Aorta (tissue), 5 donors: ENCODE data around the gene RUNX1. TPM values are rescaled to one million over a fixed set of nuclear protein-coding genes. Genes with fewer than 3 reads are reported as not detected.

Experiments used
- ATAC-seq: fragments of 200-7000 bp; cut with Tn5 transposase; one replicate; pipeline ENCODE4 v1.9.1; 2022; ENCODE audit warnings: moderate library complexity; ENCODE audit not compliant: low FRiP score
- DNase-seq, 2 donors: peaks; one replicate each; pipeline ENCODE4 v3.0.0-alpha.2; 2020
- H3K27ac ChIP-seq, 2 donors: one replicate each; pipeline ENCODE4 v1.5.1; 2013; ENCODE audit warnings: low read length in 2 of 2, mild to moderate bottlenecking in 2 of 2, moderate library complexity in 2 of 2, control low read depth in 1 of 2, inconsistent platforms in 1 of 2, low read depth in 1 of 2
- H3K27me3 ChIP-seq, 2 donors: one replicate each; pipeline ENCODE4 v1.6.1; 2013; ENCODE audit warnings: control low read depth in 1 of 2, low read length in 1 of 2, mild to moderate bottlenecking in 1 of 2, moderate library complexity in 1 of 2; ENCODE audit not compliant: insufficient read depth in 2 of 2, control insufficient read depth in 1 of 2
- H3K36me3 ChIP-seq, 2 donors: one replicate each; pipeline ENCODE4 v1.6.1; 2013; ENCODE audit warnings: control low read depth in 1 of 2, low read length in 1 of 2, mild to moderate bottlenecking in 1 of 2; ENCODE audit not compliant: insufficient read depth in 2 of 2, control insufficient read depth in 1 of 2
- H3K4me1 ChIP-seq, 2 donors: one replicate each; pipeline ENCODE4 v1.6.1; 2013; ENCODE audit warnings: low read length in 2 of 2, control low read depth in 1 of 2, mild to moderate bottlenecking in 1 of 2, moderate library complexity in 1 of 2; ENCODE audit not compliant: insufficient read depth in 2 of 2, control insufficient read depth in 1 of 2
- H3K4me3 ChIP-seq, 2 donors: one replicate each; pipeline ENCODE4 v1.5.1; 2013; ENCODE audit warnings: low read length in 2 of 2, control low read depth in 1 of 2, mild to moderate bottlenecking in 1 of 2
- H3K9me3 ChIP-seq: one replicate; pipeline ENCODE4 v1.6.1; 2013; ENCODE audit warnings: mild to moderate bottlenecking, low read length; ENCODE audit not compliant: control insufficient read depth
- WGBS, 2 donors: extraction: QIAGEN DNeasy Blood & Tissue Kit; methylation state at CpG; one replicate each; pipeline ENCODE4 v1.1.7; 2013; 5-methylcytosine and 5-hydroxymethylcytosine counted together
- intact Hi-C, 2 donors: fragments of 100-400 bp; cut with DNase I; formaldehyde crosslinking; loops; one replicate each; pipeline versions ENCODE4 v1.14.2 to v1.15.0; 2022
- polyA plus RNA-seq, 2 donors: library from polyadenylated mRNA; stranded (reverse); fragments of 200-250 nt; gene quantifications; one replicate each; pipeline ENCODE4 v1.2.3, GENCODE V29; 2013
- total RNA-seq, 2 donors: library from RNA; stranded (reverse); fragmentation: NEBNext Ultra II Directional; extraction: Animal tissue kit (Norgen Biotek cat#: 25700); gene quantifications; one replicate each; pipeline ENCODE4 v1.2.1, GENCODE V29; 2021
- donor health status: healthy with polysubstance abuse.
- donor health status: Bipolar disorder and iron deficiency.
- donor health status: DM: no; HTN: no; CAD: no.
- donor health status: DM: no; HTN: no; CAD: no.
- donor health status: DM: yes; HTN: yes; CAD: no.

RUNX1 gene
- total and polyA plus RNA-seq, 4 donors: 2.9 to 128 (median 31.6) TPM

DNA sequence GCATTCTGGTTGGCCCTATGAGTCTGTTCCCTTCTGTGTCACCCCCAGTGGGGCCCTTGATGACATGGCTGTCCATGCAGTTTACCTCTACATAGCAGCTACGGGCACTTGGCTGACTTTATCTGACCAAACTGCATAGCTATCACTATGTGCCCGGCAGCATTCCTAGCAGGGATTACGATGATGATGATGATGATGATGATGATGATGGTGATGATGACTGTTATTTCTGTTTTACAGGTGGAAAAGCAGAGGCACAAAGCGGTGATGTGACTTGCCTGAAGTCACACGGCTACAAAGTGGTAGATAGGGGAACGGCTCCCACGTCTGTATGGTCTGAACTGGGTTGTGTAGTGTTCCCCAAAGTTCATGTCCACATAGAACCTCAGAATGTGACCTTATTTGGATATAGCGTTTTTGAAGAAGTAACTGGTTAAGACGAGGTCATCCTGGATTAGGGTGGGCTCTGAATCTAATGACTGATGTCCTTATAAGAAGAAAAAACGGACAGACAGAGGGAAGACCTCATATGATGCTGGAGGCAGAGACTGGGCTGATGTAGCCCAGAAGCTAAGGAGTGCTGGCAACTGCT, 57.6 kb downstream of the RUNX1 start:
- H3K36me3 ChIP-seq: no peaks in the 10 kb centered on the region
- no peak overlapping the region for H3K4me3 ChIP-seq
- WGBS, 2 donors: 85 to 86% methylated on average over 10 of the region's 10 CpGs
- DNase-seq (no peak), ATAC-seq (no peak)
- H3K27ac ChIP-seq: no peak overlapping the region
- H3K27me3 ChIP-seq: no peaks in the 10 kb centered on the region
- H3K9me3 ChIP-seq: no peaks in the 10 kb centered on the region
- intact Hi-C loops: no loop called here
- no peaks in the 10 kb centered on the region for H3K4me1 ChIP-seq

DNA sequence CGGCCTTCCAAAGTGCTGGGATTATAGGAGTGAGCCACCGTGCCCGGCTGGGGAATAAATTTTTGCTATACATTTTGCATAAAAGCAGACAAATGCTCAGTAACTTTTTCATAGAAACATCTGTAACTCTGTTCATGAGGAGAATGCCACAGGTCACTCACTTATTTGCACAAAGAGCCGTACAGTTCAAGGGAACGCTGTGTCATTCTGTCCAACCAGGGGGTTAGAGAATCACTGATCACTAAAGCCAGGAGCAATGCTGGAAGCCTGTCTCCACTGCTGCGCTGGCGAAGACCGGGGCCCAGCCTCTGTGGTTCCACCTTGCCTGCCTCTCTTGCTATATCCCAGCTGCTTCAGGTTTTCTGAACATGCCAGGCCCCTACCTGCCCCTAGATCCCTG, 58.3 kb downstream of the RUNX1 start:
- Histone ChIP-seq H3K36me3 (no peaks in the 10 kb centered on the region), H3K27me3 (no peaks in the 10 kb centered on the region), H3K4me1 (no peaks in the 10 kb centered on the region), H3K27ac (no peak overlapping the region), H3K9me3 (no peaks in the 10 kb centered on the region), H3K4me3 (no peak overlapping the region)
- DNase-seq (no peak), ATAC-seq (no peak)
- intact Hi-C loops: no loop called here
- 97% methylated on average over 8 of the region's 8 CpGs for WGBS, 2 donors

DNA sequence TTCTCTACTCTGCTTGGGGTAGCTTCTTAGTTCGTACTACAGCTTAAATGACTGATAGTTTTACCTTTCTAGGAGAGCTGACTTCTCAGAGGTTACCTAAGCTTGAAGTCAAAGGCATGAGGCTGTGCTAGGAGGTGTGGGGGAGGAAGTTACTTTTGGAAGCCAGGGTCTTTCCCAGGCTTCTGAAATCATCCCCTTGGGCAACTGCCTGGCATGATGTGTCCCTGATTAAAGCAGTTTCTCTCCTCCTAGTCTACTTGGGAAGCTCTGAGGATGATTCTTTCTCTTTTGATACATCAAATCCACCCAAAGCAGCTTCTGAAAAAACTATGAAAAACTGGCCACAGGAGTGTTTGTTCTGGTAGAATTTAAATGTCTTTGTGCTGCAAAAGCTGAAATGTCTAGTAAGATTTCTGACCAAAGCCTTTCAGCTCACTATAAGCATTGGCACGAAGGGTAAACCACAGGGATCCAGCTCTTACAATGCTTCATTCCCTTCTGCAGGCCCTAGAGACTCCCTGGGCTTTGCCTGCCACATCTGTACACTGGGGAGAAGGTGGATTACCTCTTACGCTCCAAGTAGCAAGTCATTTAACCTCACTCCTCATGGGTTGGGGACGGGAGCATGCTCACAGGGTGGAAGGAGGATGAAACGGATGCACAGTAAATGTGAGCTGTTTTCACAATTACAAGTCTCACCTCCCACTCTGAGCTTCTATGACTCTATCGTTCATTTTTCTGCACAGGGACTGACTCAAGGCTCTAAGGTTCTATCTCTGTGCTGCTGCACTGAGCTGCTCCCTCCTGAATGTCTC, 59.6 kb downstream of the RUNX1 start:
- Histone ChIP-seq H3K27me3 (no peaks in the 10 kb centered on the region), H3K36me3 (no peaks in the 10 kb centered on the region), H3K9me3 (no peaks in the 10 kb centered on the region), H3K27ac (no peak overlapping the region), H3K4me1 (no peaks in the 10 kb centered on the region), H3K4me3 (no peak overlapping the region)
- 83 to 85% methylated on average over 6 of the region's 6 CpGs for WGBS, 2 donors
- ATAC-seq (no peak), DNase-seq (no peak)
- intact Hi-C loops: no loop called here

DNA sequence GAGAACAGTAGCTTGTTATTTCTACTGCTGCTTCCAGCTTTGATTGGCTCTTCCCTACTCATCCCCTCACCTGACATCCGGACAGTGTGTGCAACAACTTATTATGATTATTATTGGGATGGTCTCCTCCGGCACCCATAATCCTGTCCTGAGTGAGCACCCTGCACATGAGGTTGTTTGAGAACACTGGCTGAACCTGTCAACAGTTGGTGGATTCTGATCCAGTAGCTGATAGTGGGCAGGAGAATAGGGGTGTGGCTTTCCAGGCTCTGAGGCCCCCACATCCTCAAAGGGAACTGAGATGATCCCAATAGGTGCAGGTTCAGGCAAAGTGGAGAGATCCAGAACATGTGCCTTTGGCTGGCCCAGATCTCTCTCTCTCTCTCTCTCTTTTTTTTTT, 60.5 kb downstream of the RUNX1 start:
- Histone ChIP-seq H3K9me3 (no peaks in the 10 kb centered on the region), H3K4me1 (no peaks in the 10 kb centered on the region), H3K36me3 (no peaks in the 10 kb centered on the region), H3K27me3 (no peaks in the 10 kb centered on the region), H3K4me3 (no peak overlapping the region), H3K27ac (no peak overlapping the region)
- intact Hi-C loops: no loop called here
- WGBS, 2 donors: 91 to 92% methylated on average over 2 of the region's 2 CpGs
- DNase-seq (no peak), ATAC-seq (no peak)

DNA sequence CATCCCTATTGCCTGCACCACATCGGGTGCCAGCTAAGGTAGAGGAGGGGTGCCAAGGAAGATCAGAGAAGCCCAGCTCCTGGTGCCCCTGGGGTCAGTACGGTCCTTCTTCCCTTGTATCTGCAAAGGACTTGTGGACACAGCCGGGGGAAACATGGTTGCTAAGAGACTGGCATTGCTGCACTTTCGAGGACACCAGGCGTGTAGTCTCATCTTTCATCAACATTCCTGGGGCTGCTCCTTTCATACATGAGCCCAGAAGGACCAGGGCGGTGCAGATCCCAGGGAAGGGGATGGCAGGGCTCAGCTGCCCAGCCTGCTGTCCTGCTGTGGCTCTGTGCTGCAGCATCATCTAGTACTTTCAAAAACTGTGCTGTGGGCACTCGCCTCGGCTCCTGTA, 61.0 kb downstream of the RUNX1 start:
- ATAC-seq: no peak

DNA sequence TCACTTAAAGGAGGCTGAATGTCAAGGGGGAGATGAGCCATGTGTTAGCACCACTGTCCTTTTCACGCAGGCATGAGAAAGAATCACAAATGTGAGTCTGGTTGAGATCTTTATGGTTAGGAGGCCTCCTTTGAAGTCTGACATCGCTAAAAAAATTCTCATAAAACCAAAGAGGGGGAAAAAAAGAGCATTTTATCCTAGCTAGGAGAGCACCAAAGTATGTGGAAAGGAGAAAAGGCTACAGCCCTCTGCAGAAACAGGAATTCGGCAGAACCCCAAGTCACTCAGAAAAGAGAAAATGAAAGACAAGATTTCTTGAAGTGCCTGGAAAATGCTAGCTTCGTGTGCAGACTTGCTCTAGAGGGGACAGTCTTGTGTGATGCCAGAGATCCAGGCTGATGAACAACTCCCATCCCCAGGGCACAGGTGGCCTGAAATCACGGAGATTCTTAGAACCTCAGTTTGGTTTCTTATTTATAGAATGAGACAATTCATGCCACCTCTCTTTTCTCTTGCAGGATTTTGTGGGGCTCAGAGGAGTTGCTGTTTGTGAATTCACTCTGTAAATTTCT, 61.5 kb downstream of the RUNX1 start:
- ATAC-seq (no peak), DNase-seq (no peak)
- H3K4me1 ChIP-seq: no peaks in the 10 kb centered on the region
- intact Hi-C loops: no loop called here
- H3K27ac ChIP-seq: no peak overlapping the region
- no peaks in the 10 kb centered on the region for H3K9me3 ChIP-seq
- no peak overlapping the region for H3K4me3 ChIP-seq
- H3K36me3 ChIP-seq: no peaks in the 10 kb centered on the region
- 27 to 47% methylated on average over 5 of the region's 5 CpGs for WGBS, 2 donors
- no peaks in the 10 kb centered on the region for H3K27me3 ChIP-seq

More for the DNA sequence above, 61.0 kb downstream of the RUNX1 start:
- H3K36me3 ChIP-seq: no peaks in the 10 kb centered on the region
- intact Hi-C loops: no loop called here
- H3K27me3 ChIP-seq: no peaks in the 10 kb centered on the region
- WGBS, 2 donors: 63 to 78% methylated on average over 8 of the region's 8 CpGs
- H3K9me3 ChIP-seq: no peaks in the 10 kb centered on the region
- H3K27ac ChIP-seq: no peak overlapping the region
- no peaks in the 10 kb centered on the region for H3K4me1 ChIP-seq
- no peak for DNase-seq
- no peak overlapping the region for H3K4me3 ChIP-seq

DNA sequence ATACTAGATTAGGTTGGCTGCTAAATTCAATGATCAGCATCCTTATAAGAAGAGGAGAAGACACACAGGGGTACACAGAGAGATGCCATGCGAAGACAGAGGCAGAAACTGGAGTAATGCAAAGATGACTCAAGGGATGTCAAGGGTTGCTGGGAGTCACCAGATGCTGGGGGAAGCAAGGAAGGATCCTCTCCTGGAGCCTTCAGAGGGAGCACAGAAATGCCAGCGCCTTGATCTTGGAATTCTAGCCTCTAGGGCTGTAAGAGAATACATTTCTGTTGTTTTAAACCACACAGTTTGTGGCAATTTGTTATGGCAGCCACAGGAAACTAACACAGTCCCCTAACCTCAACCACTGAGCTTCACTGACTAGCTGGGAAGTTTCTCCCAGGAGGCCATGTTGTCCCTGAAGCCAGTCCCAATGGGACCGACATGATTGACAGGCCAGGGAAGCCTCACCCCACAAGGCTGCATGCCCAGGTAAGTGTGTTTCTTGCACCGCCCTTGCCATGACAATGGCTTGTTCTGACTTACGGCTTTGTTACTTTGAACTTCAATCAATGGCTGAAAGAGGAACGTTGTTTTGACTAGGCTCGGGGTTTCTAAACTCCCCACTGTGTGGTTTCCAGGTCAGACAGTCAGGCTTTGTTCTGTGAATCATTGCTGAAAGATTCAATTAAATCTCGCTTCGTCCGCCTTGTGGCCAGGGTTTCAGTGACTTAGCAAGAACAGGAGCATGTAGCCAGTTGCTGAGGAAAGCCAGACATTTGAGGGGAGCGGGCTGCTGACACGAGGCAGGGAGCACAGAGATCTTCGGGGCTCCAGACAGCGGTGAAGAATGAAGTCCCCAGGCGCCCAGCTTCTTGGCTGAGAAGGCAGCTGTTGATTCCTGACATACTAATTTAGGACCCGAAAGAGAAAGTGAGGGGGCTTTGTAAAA, 62.3 kb downstream of the RUNX1 start:
- intact Hi-C loops: no loop called here
- H3K4me1 ChIP-seq: no peaks in the 10 kb centered on the region
- H3K27me3 ChIP-seq: no peaks in the 10 kb centered on the region
- H3K27ac ChIP-seq: no peak overlapping the region
- H3K4me3 ChIP-seq: no peak overlapping the region
- no peaks in the 10 kb centered on the region for H3K9me3 ChIP-seq
- H3K36me3 ChIP-seq: no peaks in the 10 kb centered on the region
- DNase-seq: no peak
- 44 to 55% methylated on average over 16 of the region's 16 CpGs for WGBS, 2 donors
- no peak for ATAC-seq

DNA sequence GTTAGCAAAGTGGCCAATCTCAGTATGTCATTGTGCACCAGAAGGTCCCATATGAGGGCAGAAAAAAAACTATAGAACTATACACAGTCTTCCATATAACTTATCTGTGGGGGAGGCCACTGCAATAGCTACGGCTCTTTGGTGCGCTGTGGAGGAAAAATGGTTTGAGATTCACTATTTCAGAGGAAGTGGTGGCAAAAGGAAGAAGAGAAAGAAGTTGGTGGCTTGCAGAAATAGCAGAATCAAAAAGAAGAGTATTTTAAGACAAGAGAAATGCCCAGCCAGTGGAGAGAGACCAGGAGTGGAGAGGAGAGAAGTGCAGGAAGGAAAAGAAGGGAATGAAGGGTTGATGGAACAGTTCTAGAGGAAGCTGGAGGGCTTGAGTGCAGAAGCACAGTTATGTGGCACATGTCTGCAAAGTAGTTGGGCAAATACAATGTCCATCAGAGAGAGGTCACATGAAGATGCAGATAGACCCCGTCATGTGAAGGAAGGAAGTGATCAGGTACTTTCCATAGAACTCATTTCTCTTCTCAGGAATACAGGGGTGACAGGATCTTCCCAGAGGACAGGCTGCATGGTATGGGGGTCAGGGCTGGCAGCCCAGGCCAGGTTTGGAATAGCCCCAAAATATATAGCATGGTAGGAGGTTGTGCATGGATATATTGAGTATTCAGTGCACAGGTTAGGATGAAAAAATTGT, 64.6 kb downstream of the RUNX1 start:
- H3K27me3 ChIP-seq: no peaks in the 10 kb centered on the region
- no peak overlapping the region for H3K4me3 ChIP-seq
- ATAC-seq: no peak
- peaks cover 0 to 3% of the 10 kb centered on the region in 2 donors for H3K4me1 ChIP-seq
- no peaks in the 10 kb centered on the region for H3K36me3 ChIP-seq
- no peaks in the 10 kb centered on the region for H3K9me3 ChIP-seq
- intact Hi-C loops: no loop called here
- H3K27ac ChIP-seq: no peak overlapping the region
- WGBS, 2 donors: 90 to 96% methylated on average over 3 of the region's 3 CpGs
- DNase-seq: no peak
